ENCODE data around the gene SFXN5.

- TF ChIP-seq, protein P1, sequence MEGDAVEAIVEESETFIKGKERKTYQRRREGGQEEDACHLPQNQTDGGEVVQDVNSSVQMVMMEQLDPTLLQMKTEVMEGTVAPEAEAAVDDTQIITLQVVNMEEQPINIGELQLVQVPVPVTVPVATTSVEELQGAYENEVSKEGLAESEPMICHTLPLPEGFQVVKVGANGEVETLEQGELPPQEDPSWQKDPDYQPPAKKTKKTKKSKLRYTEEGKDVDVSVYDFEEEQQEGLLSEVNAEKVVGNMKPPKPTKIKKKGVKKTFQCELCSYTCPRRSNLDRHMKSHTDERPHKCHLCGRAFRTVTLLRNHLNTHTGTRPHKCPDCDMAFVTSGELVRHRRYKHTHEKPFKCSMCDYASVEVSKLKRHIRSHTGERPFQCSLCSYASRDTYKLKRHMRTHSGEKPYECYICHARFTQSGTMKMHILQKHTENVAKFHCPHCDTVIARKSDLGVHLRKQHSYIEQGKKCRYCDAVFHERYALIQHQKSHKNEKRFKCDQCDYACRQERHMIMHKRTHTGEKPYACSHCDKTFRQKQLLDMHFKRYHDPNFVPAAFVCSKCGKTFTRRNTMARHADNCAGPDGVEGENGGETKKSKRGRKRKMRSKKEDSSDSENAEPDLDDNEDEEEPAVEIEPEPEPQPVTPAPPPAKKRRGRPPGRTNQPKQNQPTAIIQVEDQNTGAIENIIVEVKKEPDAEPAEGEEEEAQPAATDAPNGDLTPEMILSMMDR (IDR thresholded peaks at IDR 0.05; ENCODE audit: insufficient read depth, low read depth, low read length): no peak
- no peak for TF ChIP-seq EZH2 (IDR thresholded peaks at IDR 0.05; ENCODE audit: insufficient read depth, low read length)
These were observed 37.6 kb downstream of the SFXN5 start for GRCh38 chr2:73033766-73034381.
